Esophagus mucosa (tissue), 1 donor: Measurements from ENCODE around the gene SIGLEC12. TPM values are rescaled to one million over a fixed set of nuclear protein-coding genes. Genes with fewer than 3 reads are reported as not detected.

ENCODE experiments used
- ATAC-seq: fragments of 200-7000 bp; cut with Tn5 transposase; one replicate; pipeline ENCODE4 v1.9.1; 2020
- total RNA-seq: library from RNA; stranded (reverse); gene quantifications from one replicate; pipeline ENCODE4 v1.2.4, GENCODE V29; 2023
- donor health status: DM: yes; HTN: yes; CAD: no.

SIGLEC12 gene
- not detected for total RNA-seq

DNA sequence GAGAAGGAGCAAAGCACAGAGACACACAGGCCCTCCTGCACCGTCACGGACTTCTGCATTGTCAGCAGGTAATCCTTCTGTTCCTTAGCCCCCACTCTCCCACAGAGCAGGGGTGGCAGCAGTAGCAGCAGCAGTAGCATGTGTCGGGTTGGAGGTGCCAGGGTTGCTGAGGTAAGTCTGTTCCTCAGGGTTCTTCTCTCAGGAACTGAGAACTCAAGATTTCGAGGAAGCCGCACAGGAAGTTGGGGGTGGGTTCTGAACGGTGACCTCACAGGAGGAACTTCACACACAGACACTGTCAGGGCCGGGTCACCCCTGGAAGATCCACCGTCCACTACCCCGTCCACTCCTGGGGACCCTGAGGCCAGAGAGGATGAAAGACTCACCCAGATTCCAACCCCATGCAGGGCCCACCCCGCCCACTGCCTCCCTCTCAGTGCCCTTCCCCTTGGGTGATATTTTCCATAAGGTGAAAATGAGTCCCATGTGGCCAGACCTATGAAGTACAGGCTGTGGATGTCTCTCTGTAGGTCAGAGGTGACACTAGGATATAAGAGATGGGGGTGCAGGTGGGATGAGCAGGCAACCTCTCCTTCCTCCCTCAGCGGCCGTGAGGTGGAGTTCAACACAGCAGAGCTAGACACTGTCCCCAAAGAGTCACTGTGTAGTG, at the start of gene SIGLEC12:
SIGLEC12 (minus strand) TSS at position 207 of the 670 bp plus-strand sequence; CDS start at position 140, 67 bp downstream.
- ATAC-seq: peak; percentile 26

DNA sequence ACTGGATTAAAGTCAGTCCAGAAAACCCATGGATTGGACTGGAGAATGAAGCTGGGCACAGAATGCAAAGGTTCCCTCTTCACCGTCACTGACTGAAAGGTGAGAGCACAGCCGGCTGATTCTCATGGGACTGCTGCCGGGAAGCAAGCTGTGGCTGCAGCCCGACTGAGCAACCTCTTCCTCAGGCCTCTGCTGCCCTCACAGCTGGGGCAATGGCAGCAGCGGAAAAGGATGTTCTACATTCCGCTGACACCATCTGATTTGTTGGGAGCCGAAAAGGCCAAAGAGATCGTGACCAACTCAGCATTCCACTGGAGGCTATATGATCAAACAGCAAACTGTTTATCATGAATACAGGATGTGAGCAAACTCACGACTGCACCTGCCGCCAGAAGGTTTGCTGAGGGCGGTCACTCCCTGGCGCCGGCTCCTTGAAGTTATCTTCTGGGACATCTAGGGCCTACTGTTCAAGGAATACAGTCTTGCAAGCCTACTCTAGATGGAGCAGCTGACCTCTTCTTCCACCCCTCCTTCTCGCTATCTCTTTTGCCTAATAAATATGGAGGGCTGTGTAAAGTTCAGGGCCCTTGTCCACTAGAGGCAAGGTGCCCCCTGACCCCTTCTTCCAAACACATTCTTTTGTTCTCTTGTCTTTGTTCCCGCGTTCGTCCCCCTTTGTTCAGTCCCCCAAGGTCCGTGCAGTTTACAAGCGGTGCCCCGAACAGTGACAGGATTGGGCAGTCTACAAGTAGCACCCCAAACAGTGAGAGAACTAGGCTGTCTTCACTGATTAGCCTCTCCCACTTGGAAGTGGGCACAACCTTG, 49.5 kb upstream of the SIGLEC12 start:
- no peak for ATAC-seq

DNA sequence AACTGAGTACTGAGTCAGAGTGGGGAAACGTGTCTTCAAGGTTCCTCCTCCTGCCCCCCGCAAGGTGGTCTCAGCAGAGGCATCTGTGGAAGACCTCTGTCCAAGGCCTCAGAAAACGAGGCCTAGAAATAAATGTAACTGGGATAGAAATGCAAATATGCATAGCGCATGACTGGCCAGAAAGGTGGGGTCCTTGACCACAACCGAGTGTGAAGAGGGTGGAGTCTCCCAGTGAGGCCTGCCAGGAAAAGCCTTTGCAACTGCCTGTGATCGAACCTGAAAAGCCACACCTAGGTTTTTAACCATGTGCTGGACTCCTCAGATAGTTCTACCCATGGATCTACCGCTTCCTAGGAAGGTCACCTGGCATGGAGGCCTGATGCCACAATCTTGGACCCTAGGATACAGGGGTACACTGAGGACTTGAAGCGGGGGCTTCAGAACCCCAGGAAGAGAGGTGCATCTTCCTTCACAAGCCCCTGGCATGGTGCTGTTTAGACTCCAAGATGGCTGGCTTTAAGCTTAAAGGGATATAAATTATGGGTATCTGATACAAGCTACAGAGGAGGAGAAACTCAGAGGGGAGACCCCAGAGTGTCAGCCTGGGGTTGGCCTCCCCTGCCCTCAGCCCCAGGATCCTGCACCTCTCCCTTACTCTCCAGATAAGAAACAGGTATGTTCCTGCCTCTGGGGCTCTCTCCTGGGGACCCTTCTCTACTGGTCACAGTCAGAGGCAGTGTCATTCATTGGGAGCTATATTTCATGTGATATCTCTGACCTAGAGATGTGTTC, 48.1 kb upstream of the SIGLEC12 start:
- ATAC-seq: peak; percentile 8

DNA sequence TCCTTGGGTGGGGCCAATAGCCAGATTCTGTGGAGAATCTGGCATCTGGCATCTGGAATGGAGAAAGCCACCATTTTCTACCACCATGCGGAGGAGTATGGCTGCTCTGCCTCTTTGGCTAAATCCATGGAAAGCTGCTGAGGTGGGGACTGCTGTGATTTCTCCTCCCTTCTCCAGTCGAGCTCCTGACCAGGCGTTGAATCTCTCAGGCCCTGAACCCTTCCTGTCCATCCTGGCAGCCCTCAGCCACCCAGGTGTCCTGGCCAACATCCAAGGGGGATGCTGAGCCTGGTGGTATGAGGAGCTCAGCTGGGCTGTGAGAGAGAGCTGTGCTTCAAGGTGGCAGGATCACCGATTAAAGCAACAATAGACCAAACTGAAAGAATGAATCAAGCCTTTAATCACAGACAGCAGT, 47.3 kb upstream of the SIGLEC12 start:
- no peak for ATAC-seq

DNA sequence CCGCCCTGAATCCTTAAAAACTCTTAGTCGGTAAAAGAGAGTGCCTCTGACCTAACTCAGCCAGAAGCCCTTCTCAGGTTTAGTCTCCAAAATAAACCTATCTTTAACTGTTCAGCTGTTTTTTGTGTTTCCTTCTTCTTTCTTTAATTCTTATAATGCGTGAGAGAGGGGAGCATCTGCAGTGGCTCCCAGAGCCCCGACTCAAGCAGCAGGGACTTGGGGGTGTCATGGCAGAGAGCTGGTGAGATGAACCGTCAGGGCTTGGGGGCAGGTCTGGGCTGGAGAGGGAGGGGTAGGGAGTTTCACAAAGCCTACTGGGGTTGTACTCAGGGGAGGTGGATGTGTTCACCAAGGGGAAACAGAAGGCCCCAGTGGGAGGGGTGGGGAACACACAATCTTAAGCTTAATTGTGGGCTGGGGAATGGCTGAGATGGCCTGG, 46.6 kb upstream of the SIGLEC12 start:
- no peak for ATAC-seq

DNA sequence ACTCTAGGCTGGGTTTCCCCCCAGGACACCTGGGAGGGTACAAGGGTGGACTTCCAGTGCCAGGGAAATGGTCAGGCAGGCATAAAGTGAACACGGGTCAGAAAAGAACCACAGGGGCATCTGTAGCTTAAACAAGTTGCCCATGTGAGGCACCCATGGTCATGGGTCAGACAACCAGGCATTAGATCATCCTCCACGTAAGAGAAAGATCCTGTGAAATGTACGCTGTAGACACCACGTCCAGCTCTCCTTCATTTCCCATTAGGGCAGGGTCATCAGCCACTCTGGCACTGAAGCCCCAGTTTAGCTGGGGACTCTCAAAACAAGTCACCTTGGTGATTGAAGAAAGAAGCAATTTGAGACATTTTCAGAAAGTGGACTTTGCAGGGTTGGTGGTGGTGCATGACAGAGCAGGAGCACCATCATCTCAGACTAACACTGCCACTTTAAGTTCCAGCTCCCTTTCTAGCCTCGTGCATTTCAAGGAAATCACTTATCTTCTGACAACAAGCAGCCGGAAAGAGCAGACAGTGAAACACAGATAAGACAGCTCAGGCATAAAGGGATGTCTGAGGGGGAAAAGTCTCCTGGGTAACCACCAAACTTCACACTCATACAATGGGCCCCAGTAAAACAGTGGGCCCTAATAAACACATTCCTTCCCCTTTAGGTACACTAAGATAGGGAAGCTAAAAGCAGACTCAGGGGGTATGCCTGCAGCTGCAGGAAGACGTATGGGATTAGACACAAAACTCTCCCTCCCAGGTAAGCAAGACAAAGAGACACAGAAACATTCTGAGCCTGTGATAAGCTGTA, 46.0 kb upstream of the SIGLEC12 start:
- no peak for ATAC-seq

DNA sequence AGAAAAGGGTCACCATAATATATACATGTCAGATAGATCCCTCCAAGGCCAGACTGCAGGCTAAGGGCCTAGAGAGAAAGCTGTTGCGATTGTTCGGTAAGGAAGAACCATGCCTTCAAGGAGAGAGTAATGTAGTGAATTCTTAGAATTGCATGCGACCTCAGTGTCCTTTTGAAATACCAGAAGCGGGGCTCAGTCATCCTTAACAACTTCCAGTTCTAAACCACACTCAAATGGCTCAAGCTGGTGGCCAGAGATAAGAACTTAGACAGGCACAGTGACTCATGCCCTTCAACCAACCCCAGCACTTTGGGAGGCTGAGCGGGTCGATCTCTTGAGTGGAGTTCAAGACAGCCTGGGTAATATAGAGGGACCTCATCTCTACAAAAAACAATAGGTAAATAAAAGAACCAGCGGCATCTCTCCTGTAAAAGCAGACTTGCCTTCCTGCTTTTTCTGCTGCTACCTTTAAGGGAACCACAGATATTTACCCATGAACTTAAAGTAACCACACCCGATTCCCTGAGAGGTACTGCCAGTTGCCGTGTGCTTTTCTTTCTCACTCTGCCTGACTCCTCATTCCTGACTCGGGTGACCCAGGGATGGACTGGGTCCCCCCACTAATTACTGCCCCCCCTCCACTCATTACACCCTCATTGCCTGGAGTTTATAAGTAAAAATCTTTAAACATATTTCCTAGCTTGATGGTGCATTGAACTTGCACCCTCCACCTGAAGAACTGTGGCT, 45.2 kb upstream of the SIGLEC12 start:
- no peak for ATAC-seq

DNA sequence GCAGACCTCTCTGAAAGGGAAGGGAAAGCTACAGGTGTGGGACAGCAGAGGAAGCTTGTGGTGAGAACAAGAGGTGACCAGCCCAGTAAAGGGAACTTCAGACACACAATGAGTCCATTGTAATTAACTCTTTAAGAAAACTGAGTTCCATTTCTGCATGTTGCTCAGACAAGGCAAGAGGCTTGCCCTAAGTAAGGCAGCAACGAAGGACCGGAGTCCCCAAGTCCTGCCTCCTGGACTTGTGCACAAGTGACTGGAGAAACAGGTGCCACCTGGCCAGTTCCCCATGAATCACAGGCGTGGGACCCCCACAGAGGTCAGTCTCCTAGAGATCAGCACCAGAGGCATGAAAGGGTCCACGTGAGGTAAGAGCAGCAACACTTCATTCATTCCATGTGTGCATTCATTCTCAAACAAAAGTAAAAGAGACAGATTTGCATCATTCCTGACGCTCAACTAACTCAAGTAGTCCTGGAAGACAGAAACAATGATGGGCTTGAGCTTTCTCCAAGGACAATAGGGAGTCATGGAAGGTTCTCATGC, 44.6 kb upstream of the SIGLEC12 start:
- no peak for ATAC-seq

DNA sequence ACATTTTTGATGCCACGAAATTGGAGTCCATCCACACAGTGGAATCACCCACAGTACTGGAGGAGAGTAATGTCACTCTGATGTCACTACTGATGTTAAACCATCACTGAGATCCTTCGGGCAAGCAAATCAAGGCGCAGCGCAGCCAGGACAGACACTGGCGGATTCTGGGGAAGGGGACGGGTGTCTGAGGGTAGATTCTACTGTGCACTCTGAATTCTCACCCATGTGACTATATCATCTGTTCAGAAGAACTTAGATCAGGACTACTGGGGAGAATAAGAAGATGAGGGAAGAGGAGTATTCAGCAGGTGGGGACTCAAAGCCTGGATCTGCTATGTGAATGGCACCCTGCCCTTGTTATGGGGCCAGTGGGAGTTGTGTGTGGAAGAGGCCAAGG, 42.4 kb upstream of the SIGLEC12 start:
- ATAC-seq: no peak

DNA sequence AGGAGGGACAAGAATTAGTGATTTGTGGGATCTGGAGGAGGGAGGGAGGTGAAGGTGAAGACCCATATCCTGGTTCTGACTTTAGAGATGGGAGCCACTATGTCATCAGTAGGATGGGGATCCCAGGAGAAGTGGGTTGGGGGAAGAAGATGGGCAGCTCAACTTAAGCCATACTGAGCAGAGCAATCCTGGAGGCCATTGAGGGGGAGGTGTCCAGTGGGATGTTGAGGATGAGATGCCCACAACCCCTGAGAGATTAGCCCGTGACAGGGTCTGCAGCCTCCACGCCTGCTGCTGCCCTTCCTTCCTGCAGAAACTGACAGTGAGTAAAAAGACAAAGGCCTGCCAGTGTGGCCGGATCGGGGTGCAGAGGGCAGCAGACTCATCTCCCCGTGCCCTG, 41.1 kb upstream of the SIGLEC12 start:
- ATAC-seq: no peak

DNA sequence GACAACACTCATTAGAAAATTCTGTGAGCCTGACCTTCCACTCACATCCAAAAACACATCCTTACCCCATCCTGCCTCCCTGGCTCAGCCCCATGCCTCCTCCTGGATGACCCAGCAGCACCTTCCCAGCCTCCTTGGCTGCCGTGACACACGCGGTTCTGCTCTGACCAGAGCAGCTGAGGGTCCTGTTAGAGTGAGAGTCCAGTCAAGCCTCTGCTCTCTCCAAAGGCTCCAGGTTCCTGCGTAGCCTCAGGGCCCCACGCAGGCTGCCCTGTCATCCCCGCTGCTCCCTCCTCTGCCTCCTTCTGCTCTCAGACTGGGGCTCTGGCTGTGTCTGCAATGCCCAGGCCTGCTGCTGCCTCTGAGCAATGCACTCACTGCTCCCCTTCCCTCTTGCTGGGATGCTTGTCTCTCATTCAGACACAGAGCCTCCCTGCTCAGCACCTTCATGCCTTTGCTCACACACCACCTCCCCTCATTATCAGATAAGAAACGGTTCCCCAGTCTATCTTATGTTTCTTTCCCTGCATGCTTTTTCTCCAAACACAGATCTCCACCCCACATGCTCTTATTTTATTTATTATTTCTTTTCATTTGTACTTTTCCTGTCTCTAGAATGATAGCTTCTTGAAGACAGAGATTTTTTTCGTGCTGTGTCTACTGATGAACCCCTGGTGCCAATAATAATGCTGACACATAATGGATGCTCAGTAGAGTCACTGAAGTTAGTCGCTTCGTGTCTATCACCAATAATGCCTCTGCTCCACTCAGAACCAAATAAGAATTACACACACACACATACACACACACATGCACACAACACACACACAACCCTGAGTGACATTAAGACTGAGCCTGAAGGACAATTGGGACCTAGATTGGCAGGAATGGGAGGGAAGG, 40.1 kb upstream of the SIGLEC12 start:
- no peak for ATAC-seq

DNA sequence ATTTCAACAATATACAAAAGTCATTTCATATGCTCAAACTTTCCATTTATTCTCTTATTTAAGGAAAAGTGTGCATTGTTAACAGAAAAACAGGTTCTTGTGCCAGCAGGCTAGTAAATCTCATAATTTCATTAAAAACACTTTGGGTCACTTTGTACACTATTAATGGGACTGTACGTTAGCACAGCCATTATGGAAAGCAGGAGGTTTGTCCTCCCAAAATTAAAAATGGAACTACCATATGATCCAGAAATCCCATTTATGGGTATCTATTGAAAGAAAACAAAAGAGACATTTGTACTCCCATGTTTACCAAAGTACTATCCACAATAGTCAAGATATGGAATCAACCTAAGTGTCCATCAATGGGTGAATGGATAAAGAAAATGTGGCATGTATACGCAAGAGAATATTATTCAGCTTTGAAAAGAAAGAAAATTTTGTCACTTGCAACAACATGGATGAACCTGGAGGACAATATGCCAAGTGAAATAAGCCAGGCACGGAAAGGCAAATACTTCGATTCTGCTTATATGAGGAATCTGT, 38.3 kb upstream of the SIGLEC12 start:
- no peak for ATAC-seq

DNA sequence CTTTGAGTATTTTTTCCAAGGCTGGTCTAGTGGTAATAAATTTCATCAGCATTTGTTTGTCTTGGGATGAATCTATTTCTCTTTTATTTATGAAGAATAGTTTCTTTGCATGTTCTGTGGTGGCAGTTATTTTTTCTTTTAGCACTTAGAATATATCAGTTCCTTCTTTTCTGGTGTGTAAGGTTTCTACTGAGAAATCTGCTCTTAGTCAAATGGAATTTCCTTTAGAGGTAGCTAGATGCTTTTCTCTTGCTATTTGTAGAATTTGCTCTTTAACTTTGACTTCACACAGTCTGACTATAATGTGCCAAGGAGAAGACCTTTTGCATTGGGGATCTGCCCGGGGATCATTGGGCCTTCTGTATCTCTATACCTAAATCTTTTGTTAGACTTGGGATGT, 33.9 kb upstream of the SIGLEC12 start:
- ATAC-seq: no peak

DNA sequence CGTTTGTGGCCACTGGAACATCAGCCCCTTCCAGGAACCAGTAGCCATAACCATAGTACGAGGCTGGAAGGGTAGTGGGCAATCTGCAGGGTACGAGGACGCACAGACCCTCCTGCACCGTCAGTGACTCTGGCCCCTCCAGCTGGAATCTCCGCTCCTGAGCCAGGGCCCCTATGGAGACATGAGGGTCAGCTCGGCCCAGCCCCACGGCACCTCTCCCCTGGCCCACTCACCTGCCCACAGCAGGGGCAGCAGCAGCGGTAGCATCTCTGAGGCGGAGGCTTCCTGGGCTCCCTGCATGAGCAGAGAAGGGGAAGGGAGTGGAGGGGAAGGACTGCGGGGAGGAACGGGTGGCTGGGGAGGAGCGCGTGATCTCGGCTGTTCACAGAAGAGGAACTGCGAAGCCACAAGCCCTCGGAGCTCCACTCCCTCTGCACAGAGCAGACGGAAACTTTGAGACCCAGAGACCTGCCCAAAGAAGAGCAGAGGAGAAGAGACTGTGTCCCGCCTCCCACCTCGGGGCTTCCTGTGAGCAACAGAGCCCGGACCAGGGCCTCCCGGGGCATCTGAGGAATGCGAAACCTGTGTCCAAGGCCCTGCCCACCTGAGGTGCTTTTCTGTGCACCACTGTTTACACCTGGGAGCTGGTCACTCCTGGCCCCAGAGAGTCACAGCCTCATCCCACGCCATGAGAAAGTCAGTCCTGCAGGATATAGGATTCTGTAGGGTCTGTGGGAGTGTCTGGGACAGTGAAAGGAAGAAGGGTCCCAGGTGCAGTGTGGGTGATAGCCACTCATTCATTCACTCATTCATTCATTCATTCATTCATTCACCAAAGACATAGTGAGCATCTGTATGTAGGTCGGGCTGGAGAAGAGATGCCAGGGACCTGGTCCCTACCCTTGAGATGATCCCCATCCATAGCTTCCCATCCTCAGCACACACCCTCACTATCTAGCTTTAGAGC, 30.0 kb upstream of the SIGLEC12 start, which contains the start of gene SIGLEC6:
SIGLEC6 (minus strand) TSS at position 322 of the 967 bp plus-strand sequence; CDS start at position 300, 22 bp downstream.
- peak; percentile 58 for ATAC-seq

DNA sequence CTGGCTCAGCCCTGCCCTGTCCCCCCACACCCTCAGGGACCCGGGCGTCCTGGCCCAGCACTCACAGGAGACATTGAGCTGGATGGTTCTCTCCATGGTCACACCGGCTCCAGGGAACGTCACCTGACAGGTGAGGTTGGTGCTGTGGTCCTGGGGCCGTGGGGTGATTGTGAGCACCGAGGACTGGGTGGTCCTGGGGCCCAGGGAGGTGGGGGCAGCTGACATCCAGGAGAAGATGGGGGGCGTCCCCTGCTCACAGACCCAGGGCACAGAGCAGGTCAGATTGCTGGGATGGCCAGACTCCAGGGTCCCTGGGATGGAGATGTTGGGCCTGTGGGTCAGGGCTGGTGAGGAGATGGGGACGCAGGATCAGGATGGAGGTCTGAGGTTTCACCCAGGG, 29.0 kb upstream of the SIGLEC12 start:
- no peak for ATAC-seq

DNA sequence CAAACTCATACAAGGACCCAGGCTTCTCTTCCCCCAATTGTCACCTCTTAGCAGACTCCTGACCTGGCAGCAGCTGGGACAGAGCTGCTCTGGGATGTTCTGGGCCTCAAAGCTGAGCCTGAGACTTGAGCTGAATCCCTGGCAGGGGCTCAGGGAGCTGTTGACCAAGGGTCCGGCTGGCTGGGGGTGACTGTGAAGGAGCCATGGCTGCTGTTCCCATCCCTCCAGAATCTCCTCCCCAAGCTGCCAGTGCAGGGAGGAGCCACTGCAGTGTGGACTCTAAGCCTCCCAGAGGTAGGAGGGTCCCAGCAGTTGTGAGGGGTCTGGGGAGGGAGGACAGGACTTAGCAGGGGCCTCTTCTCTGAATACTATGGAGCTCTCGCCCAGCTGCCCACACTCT, 27.7 kb upstream of the SIGLEC12 start:
- ATAC-seq: no peak

DNA sequence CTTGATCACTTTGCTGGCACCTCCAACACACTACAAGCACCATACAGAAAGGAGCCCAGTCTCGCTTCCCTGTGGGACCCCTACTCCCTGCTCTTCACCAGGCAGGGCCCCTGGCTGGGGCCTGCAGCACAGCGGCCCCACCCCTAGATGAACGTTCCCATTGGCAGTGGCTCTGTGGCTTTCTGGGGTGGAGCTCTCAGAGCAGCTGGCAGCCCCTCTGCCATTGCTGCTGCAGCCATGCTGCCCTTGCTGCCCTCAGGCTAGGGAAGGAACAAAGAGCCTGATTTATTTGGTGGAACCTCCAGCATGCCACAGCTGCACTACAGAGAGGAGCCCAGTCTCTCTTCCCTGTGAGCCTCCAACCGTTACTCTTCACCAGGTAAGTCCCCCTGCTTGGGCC, 24.1 kb upstream of the SIGLEC12 start:
- ATAC-seq: no peak

DNA sequence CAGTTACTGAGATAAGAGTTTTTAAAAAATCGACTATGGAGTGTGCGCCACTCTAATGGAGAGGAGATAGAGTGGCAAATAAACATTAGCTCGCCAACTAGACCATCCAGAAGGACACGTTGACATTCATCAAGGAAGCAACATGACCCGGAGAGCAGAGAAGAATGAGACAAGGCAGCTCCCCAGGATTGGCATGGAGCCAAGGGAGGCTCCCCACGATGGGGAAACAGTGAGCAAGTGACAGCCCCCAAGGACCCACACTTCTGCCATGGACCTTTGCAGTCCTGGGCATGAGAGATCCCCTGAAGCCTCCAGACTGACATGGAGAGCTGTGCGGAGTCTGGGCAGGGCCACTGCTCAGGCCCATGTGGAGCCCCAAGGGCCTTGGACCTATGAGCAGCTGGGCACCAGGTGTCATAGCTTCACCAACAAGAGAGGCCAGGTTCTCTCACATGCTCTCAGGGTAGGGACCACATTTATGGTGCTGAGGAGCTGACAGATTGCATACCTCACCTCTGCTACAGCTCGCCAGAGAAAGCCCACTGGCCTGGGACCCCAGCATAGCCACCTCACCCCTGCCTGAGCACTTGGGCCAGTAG, 23.2 kb upstream of the SIGLEC12 start:
- no peak for ATAC-seq
